ENCODE measurements around the gene CNOT6L.
"Not testable (repeated sequence)": the region's sequence is repeated elsewhere in the genome, so short reads cannot be mapped to it uniquely, and the experiment has no call there.

The CNOT6L gene

GRCh38 chr4:77782102-77782835 lies 36.9 kb downstream of the CNOT6L start:
- ChIA-PET POLR2A (no interaction called here), CTCF (interaction anchor here (1.0 to 2.4 kb wide), 4 partner anchors 12 to 406 kb away, joined by 3 to 5 read pairs (median 3); no protein-coding TSS in a partner anchor)
- DNase-seq (ENCODE audit: extremely low spot score) = no peak
- TF ChIP-seq CTCF (IDR thresholded peaks at IDR 0.05; ENCODE audit: control extremely low read depth, extremely low read depth, low read depth, missing control alignments) = no peak

GRCh38 chr4:77780762-77781161 lies 38.4 kb downstream of the CNOT6L start:
- DNase-seq (ENCODE audit: extremely low spot score); POLR2A ChIA-PET: not testable (repeated sequence)
- CTCF ChIA-PET = interaction anchor here (1.0 kb wide), 1 partner anchor 11 kb away, joined by 3 read pairs; no protein-coding TSS in a partner anchor

- POLR2A ChIA-PET = no interaction called here
- no peak for TF ChIP-seq CTCF (IDR thresholded peaks at IDR 0.05; ENCODE audit: control extremely low read depth, extremely low read depth, low read depth, missing control alignments)
- CTCF ChIA-PET = interaction anchor here (1.3 to 1.7 kb wide), 3 partner anchors 12 to 24 kb away, joined by 3 to 5 read pairs (median 3); no protein-coding TSS in a partner anchor
- DNase-seq (ENCODE audit: extremely low spot score) = no peak
Observed at GRCh38 chr4:77777135-77777807, 41.9 kb downstream of the CNOT6L start.

- TF ChIP-seq CTCF (IDR thresholded peaks at IDR 0.05; ENCODE audit: control extremely low read depth, extremely low read depth, low read depth, missing control alignments) = no peak
- ChIA-PET CTCF (interaction anchor here (1.5 to 1.7 kb wide), 2 partner anchors 13 kb away, joined by 3 to 5 read pairs; no protein-coding TSS in a partner anchor), POLR2A (no interaction called here)
- no peak for DNase-seq (ENCODE audit: extremely low spot score)
Observed at GRCh38 chr4:77776182-77777134, 42.7 kb downstream of the CNOT6L start.

- ChIA-PET POLR2A (no interaction called here), CTCF (interaction anchor here (1.1 kb wide), 1 partner anchor 9 kb away, joined by 3 read pairs; no protein-coding TSS in a partner anchor)
- no peak for TF ChIP-seq CTCF (IDR thresholded peaks at IDR 0.05; ENCODE audit: control extremely low read depth, extremely low read depth, low read depth, missing control alignments)
- no peak for DNase-seq (ENCODE audit: extremely low spot score)
Observed at GRCh38 chr4:77773101-77773500, 46.1 kb downstream of the CNOT6L start.

- DNase-seq (ENCODE audit: extremely low spot score) = no peak
- ChIA-PET CTCF (interaction anchor here (1.2 kb wide), 1 partner anchor 15 kb away, joined by 3 read pairs; no protein-coding TSS in a partner anchor), POLR2A (no interaction called here)
- TF ChIP-seq CTCF (IDR thresholded peaks at IDR 0.05; ENCODE audit: control extremely low read depth, extremely low read depth, low read depth, missing control alignments) = no peak
Observed at GRCh38 chr4:77771566-77771965, 47.6 kb downstream of the CNOT6L start.

Data from GM10248 (cell line).